SK-N-SH treated with all-trans-retinoic acid at 6 μM for 48 hours (cell line): Measurements from ENCODE around the gene PTBP2.

Source experiments
- ATAC-seq: fragments of 200-7000 bp; cut with Tn5 transposase; 3 replicates; pipeline ENCODE4 v1.9.1; 2020; ENCODE audit warnings: mild to moderate bottlenecking, moderate library complexity
- ARNTL ChIP-seq: fragments of 450-650 bp; formaldehyde crosslinking; IDR thresholded peaks from 2 replicates; pipeline ENCODE4 v1.5.0; 2020; ENCODE audit warnings: low read depth, mild to moderate bottlenecking, moderate library complexity, borderline replicate concordance
- BACH2 ChIP-seq: fragments of 250-450 bp; sonication (Bioruptor Pico); IDR thresholded peaks from 2 replicates; pipeline ENCODE4 v1.9.0; 2021; ENCODE audit warnings: mild to moderate bottlenecking, borderline replicate concordance
- CREB5 ChIP-seq: fragments of 250-450 bp; sonication (Bioruptor Pico); IDR thresholded peaks from 2 replicates; pipeline ENCODE4 v1.5.1; 2020; ENCODE audit warnings: low read depth, mild to moderate bottlenecking, moderate library complexity
- CSDC2 ChIP-seq: fragments of 250-450 bp; sonication (Bioruptor Pico); IDR thresholded peaks from 2 replicates; pipeline ENCODE4 v1.5.0; 2020; ENCODE audit warnings: mild to moderate bottlenecking, moderate library complexity
- CSRNP3 ChIP-seq: fragments of 250-450 bp; sonication (Bioruptor Pico); IDR thresholded peaks from 2 replicates; pipeline ENCODE4 v1.5.1; 2021; ENCODE audit warnings: mild to moderate bottlenecking, moderate library complexity
- ESRRG ChIP-seq: fragments of 250-450 bp; sonication (Bioruptor Pico); IDR thresholded peaks from 2 replicates; pipeline ENCODE4 v1.6.1; 2021; ENCODE audit warnings: mild to moderate bottlenecking
- GLIS3 ChIP-seq: fragments of 250-450 bp; sonication (Bioruptor Pico); IDR thresholded peaks from 2 replicates; pipeline ENCODE4 v1.5.0; 2020; ENCODE audit warnings: mild to moderate bottlenecking, moderate library complexity
- ISL1 ChIP-seq: fragments of 250-450 bp; sonication (Bioruptor Pico); IDR thresholded peaks from 2 replicates; pipeline ENCODE4 v2.1.2; 2022; ENCODE audit warnings: mild to moderate bottlenecking, moderate library complexity
- OSR1 ChIP-seq: fragments of 250-450 bp; sonication (Bioruptor Pico); IDR thresholded peaks from 2 replicates; pipeline ENCODE4 v1.8.0; 2022; ENCODE audit warnings: moderate library complexity, mild to moderate bottlenecking, inconsistent platforms
- PATZ1 ChIP-seq: fragments of 250-450 bp; sonication (Bioruptor Pico); IDR thresholded peaks from 2 replicates; pipeline ENCODE4 v1.8.0; 2020; ENCODE audit warnings: mild to moderate bottlenecking, moderate library complexity, borderline replicate concordance
- PPARA ChIP-seq: fragments of 250-450 bp; sonication (Bioruptor Pico); IDR thresholded peaks from 2 replicates; pipeline ENCODE4 v1.5.0; 2020; ENCODE audit warnings: mild to moderate bottlenecking, borderline replicate concordance
- RARB ChIP-seq: fragments of 250-450 bp; sonication (Bioruptor Pico); IDR thresholded peaks from 2 replicates; pipeline ENCODE4 v1.8.0; 2021; ENCODE audit warnings: mild to moderate bottlenecking, moderate library complexity
- SNAI2 ChIP-seq: fragments of 250-450 bp; sonication (Bioruptor Pico); IDR thresholded peaks from 2 replicates; pipeline ENCODE4 v1.5.0; 2020; ENCODE audit warnings: mild to moderate bottlenecking, moderate library complexity
- TCF4 ChIP-seq: fragments of 250-450 bp; sonication (Bioruptor Pico); IDR thresholded peaks from 2 replicates; pipeline ENCODE4 v1.8.0; 2021; ENCODE audit warnings: mild to moderate bottlenecking, moderate library complexity, borderline replicate concordance
- TOX ChIP-seq: fragments of 250-450 bp; sonication (Bioruptor Pico); IDR thresholded peaks from 2 replicates; pipeline ENCODE4 v1.8.0; 2021; ENCODE audit warnings: mild to moderate bottlenecking, moderate library complexity, borderline replicate concordance
- ZC3H10 ChIP-seq: fragments of 250-450 bp; sonication (Bioruptor Pico); IDR thresholded peaks from 2 replicates; pipeline ENCODE4 v1.5.1; 2021; ENCODE audit warnings: mild to moderate bottlenecking, moderate library complexity
- ZFP3 ChIP-seq: fragments of 250-450 bp; sonication (Bioruptor Pico); IDR thresholded peaks from 2 replicates; pipeline ENCODE4 v1.5.0; 2020; ENCODE audit warnings: mild to moderate bottlenecking, moderate library complexity
- ZFP30 ChIP-seq: fragments of 450-650 bp; formaldehyde crosslinking; IDR thresholded peaks from 2 replicates; pipeline ENCODE4 v1.5.0; 2022; ENCODE audit warnings: mild to moderate bottlenecking, moderate library complexity
- ZNF565 ChIP-seq: fragments of 450-650 bp; formaldehyde crosslinking; conservative IDR thresholded peaks from 2 replicates; pipeline ENCODE4 v1.5.0; 2020; ENCODE audit warnings: low read depth, mild to moderate bottlenecking, moderate library complexity
- ZNF70 ChIP-seq: fragments of 450-650 bp; formaldehyde crosslinking; IDR thresholded peaks from 2 replicates; pipeline ENCODE4 v1.5.0; 2020; ENCODE audit warnings: mild to moderate bottlenecking, moderate library complexity
- ZNF8 ChIP-seq: fragments of 450-650 bp; formaldehyde crosslinking; IDR thresholded peaks from 2 replicates; pipeline ENCODE4 v1.5.0; 2020; ENCODE audit warnings: mild to moderate bottlenecking, moderate library complexity

PTBP2 gene

GRCh38 chr1:96730574-96731298 lies 9.2 kb downstream of the PTBP2 start:
- ATAC-seq = no peak
- TF ChIP-seq PPARA (CRISPR knock-in tag) = no peak
- peak; percentile 87 for TF ChIP-seq ZNF8 (CRISPR knock-in tag)

- no peak for ATAC-seq
- TF ChIP-seq PATZ1 (CRISPR knock-in tag) = no peak
- no peak for TF ChIP-seq TCF4 (CRISPR knock-in tag)
- TF ChIP-seq OSR1 (CRISPR knock-in tag) = no peak
- no peak for TF ChIP-seq CSRNP3 (CRISPR knock-in tag)
- TF ChIP-seq ARNTL (CRISPR knock-in tag) = no peak
- no peak for TF ChIP-seq ZNF70 (CRISPR knock-in tag)
- TF ChIP-seq BACH2 (CRISPR knock-in tag) = no peak
- TF ChIP-seq ZFP3 = no peak
- no peak for TF ChIP-seq TOX
- TF ChIP-seq CREB5 = no peak
- TF ChIP-seq ZNF8 (CRISPR knock-in tag) = no peak
- no peak for TF ChIP-seq PPARA (CRISPR knock-in tag)
- TF ChIP-seq ZC3H10 (CRISPR knock-in tag) = no peak
- TF ChIP-seq GLIS3 = no peak
- no peak for TF ChIP-seq RARB (CRISPR knock-in tag)
- no peak for TF ChIP-seq CSDC2
- no peak for TF ChIP-seq ZNF565 (CRISPR knock-in tag)
- no peak for TF ChIP-seq ISL1 (CRISPR knock-in tag)
Observed at GRCh38 chr1:96741335-96741734, 19.8 kb downstream of the PTBP2 start.

GRCh38 chr1:96746440-96747420 lies 25.1 kb downstream of the PTBP2 start:
- no peak for ATAC-seq
- TF ChIP-seq SNAI2 (CRISPR knock-in tag) = no peak
- TF ChIP-seq ZNF565 (CRISPR knock-in tag) = no peak
- no peak for TF ChIP-seq ESRRG (CRISPR knock-in tag)
- TF ChIP-seq ZFP30 (CRISPR knock-in tag) = no peak
- no peak for TF ChIP-seq RARB (CRISPR knock-in tag)
- no peak for TF ChIP-seq ZNF8 (CRISPR knock-in tag)
- no peak for TF ChIP-seq PATZ1 (CRISPR knock-in tag)
- no peak for TF ChIP-seq BACH2 (CRISPR knock-in tag)
- no peak for TF ChIP-seq ISL1 (CRISPR knock-in tag)
- TF ChIP-seq ZNF70 (CRISPR knock-in tag) = no peak
- TF ChIP-seq ZC3H10 (CRISPR knock-in tag) = no peak
- no peak for TF ChIP-seq TOX
- no peak for TF ChIP-seq CSDC2
- TF ChIP-seq CREB5 = no peak
- TF ChIP-seq PPARA (CRISPR knock-in tag) = no peak
- no peak for TF ChIP-seq TCF4 (CRISPR knock-in tag)
- TF ChIP-seq, all 23 proteins: peak for 0
